Gastroesophageal sphincter (tissue), 3 donors: ENCODE data around the gene ELAVL4.

Experiments used
- EP300 ChIP-seq: sonication (generic); formaldehyde crosslinking; IDR thresholded peaks from one replicate; pipeline ENCODE4 v1.6.1; 2017; ENCODE audit warnings: antibody characterized with exemption, mild to moderate bottlenecking
- POLR2A ChIP-seq, 2 donors: fragments of 450-650 bp; IDR thresholded peaks; one replicate each; pipeline ENCODE4 v1.6.1; 2017; ENCODE audit warnings: antibody characterized with exemption in 2 of 2, mild to moderate bottlenecking in 2 of 2, moderate library complexity in 1 of 2
- POLR2AphosphoS5 ChIP-seq: sonication (generic); formaldehyde crosslinking; IDR thresholded peaks from one replicate; pipeline ENCODE4 v1.6.1; 2017; ENCODE audit warnings: antibody characterized with exemption
- TF ChIP-seq, protein P1 (sequence below), 4 experiments: fragments of 200-600 bp in 2 of 4; fragments of 450-650 bp in 2 of 4; sonication (generic) in 1 of 4; IDR thresholded peaks; one replicate each; pipeline ENCODE4 v1.5.1; 2017 to 2019; ENCODE audit warnings: antibody characterized with exemption in 4 of 4, mild to moderate bottlenecking in 2 of 4, moderate library complexity in 2 of 4

DNA sequence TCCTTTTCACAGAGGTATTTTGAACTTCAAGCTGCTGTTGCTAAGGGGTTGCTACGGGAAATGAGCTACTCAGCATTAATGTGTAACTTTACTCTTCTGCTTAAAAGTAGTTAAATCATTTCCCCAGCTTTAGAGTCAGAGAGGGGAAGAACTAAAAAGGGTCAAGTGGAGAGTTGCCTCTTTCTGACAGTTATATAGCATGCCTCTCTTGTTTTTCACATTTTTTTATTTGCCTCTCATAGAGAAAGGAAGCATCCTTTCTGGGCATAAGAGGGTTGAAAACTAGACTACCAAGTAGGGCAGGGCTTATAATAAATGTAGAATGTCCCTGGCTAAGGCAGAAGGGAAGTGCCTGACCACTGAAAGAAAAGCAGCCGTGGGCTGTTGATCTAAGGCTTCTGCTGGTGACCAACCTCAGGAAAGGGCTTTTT lies 10.1 kb upstream of the ELAVL4 start:
- TF ChIP-seq POLR2AphosphoS5 (no peak), POLR2A (IDR thresholded peaks at IDR 0.05) (no peak), EP300 (no peak)
- TF ChIP-seq, protein P1, sequence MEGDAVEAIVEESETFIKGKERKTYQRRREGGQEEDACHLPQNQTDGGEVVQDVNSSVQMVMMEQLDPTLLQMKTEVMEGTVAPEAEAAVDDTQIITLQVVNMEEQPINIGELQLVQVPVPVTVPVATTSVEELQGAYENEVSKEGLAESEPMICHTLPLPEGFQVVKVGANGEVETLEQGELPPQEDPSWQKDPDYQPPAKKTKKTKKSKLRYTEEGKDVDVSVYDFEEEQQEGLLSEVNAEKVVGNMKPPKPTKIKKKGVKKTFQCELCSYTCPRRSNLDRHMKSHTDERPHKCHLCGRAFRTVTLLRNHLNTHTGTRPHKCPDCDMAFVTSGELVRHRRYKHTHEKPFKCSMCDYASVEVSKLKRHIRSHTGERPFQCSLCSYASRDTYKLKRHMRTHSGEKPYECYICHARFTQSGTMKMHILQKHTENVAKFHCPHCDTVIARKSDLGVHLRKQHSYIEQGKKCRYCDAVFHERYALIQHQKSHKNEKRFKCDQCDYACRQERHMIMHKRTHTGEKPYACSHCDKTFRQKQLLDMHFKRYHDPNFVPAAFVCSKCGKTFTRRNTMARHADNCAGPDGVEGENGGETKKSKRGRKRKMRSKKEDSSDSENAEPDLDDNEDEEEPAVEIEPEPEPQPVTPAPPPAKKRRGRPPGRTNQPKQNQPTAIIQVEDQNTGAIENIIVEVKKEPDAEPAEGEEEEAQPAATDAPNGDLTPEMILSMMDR (IDR thresholded peaks at IDR 0.05), result no peak
